Smooth muscle cell (in vitro differentiated cells): ENCODE measurements around the gene ASF1A. TPM values are rescaled to one million over a fixed set of nuclear protein-coding genes. Genes with fewer than 3 reads are reported as not detected.
A peak's percentile ranks its signal among the peaks of the same experiment; 100 is the strongest.

ENCODE experiments used
- DNase-seq: peaks from one replicate; lab custom pipeline; 2025; ENCODE audit not compliant: unreplicated experiment; lab: John Stamatoyannopoulos, UW
- H2AFZ ChIP-seq: fragments of 200-600 bp; sonication (generic); 2 replicates; pipeline ENCODE4 v1.6.0; 2016; ENCODE audit warnings: antibody characterized with exemption, low read depth, mild to moderate bottlenecking
- H3F3A ChIP-seq: fragments of 200-600 bp; sonication (generic); 2 replicates; pipeline ENCODE4 v1.6.0; 2017; ENCODE audit warnings: antibody characterized with exemption, low read depth
- H3K27ac ChIP-seq: fragments of 200-600 bp; sonication (generic); 2 replicates; pipeline ENCODE4 v1.5.1; 2016; ENCODE audit warnings: low read depth, mild to moderate bottlenecking
- H3K27me3 ChIP-seq: fragments of 200-600 bp; sonication (generic); 2 replicates; pipeline ENCODE4 v1.6.1; 2016; ENCODE audit warnings: low read depth, mild to moderate bottlenecking
- H3K36me3 ChIP-seq: fragments of 200-600 bp; sonication (generic); 2 replicates; pipeline ENCODE4 v1.5.1; 2016; ENCODE audit warnings: low read depth
- H3K4me1 ChIP-seq: fragments of 200-600 bp; sonication (generic); 2 replicates; pipeline ENCODE4 v1.5.1; 2016; ENCODE audit warnings: low read depth
- H3K4me2 ChIP-seq: fragments of 200-600 bp; sonication (generic); 2 replicates; pipeline ENCODE4 v1.6.0; 2016; ENCODE audit warnings: mild to moderate bottlenecking
- H3K4me3 ChIP-seq: fragments of 200-600 bp; sonication (generic); 2 replicates; pipeline ENCODE4 v1.5.1; 2016; ENCODE audit warnings: mild to moderate bottlenecking
- H3K79me2 ChIP-seq: fragments of 200-600 bp; sonication (generic); 2 replicates; pipeline ENCODE4 v1.6.0; 2016; ENCODE audit warnings: low read depth, mild to moderate bottlenecking
- H3K9ac ChIP-seq: fragments of 200-600 bp; sonication (generic); 2 replicates; pipeline ENCODE4 v1.6.0; 2016; ENCODE audit warnings: low read depth
- H3K9me3 ChIP-seq: fragments of 200-600 bp; sonication (generic); replicated peaks from 2 replicates; pipeline ENCODE4 v1.5.1; 2016; ENCODE audit warnings: low read depth
- H4K20me1 ChIP-seq: fragments of 200-600 bp; sonication (generic); 2 replicates; pipeline ENCODE4 v1.6.0; 2016; ENCODE audit warnings: low read depth
- CTCF ChIP-seq: fragments of 200-600 bp; sonication (generic); IDR thresholded peaks from 2 replicates; pipeline ENCODE4 v1.5.1; 2017; ENCODE audit warnings: borderline replicate concordance, mild to moderate bottlenecking, antibody characterized with exemption; ENCODE audit not compliant: insufficient read depth, poor library complexity, severe bottlenecking
- WGBS: methylation state at CpG from one replicate; pipeline ENCODE4 v1.1.7; 2016; ENCODE audit warnings: low lambda C conversion rate; 5-methylcytosine and 5-hydroxymethylcytosine counted together
- polyA plus RNA-seq: library from polyadenylated mRNA; unstranded; fragments of >200 nt; fragmentation: Nextera tagmentation; extraction: Ambion mirVana; gene quantifications from 2 replicates; pipeline ENCODE4 v1.2.1, GENCODE V29; 2016
- total RNA-seq: library from RNA; depleted of rRNA; stranded (reverse); fragments of >200 nt; gene quantifications from 2 replicates; pipeline ENCODE4 v1.2.3, GENCODE V29; 2014

Gene ASF1A
- total and polyA plus RNA-seq, 2 experiments from 2014 or later = 33.4 to 38.8 TPM

- DNase-seq = no peak
- WGBS = 98% methylated on average over 4 of the region's 4 CpGs
Observed at GRCh38 chr6:118905851-118906250, 11.9 kb downstream of the ASF1A start.

GRCh38 chr6:118908441-118908840 lies 14.5 kb downstream of the ASF1A start:
- H3K27me3 ChIP-seq = no peaks in the 10 kb centered on the region
- H3K27ac ChIP-seq = no peak overlapping the region
- WGBS = 88% methylated on average over 1 of the region's 1 CpG
- peaks cover 11% of the 10 kb centered on the region for H3F3A ChIP-seq
- H4K20me1 ChIP-seq = peaks cover 15% of the 10 kb centered on the region
- no peak overlapping the region for H3K4me3 ChIP-seq
- DNase-seq = no peak
- no peak overlapping the region for H2AFZ ChIP-seq
- H3K36me3 ChIP-seq = peaks cover 33% of the 10 kb centered on the region
- peak overlapping the region; percentile 57 for H3K4me2 ChIP-seq
- no peak overlapping the region for H3K9ac ChIP-seq
- no peaks in the 10 kb centered on the region for H3K4me1 ChIP-seq
- H3K79me2 ChIP-seq = peaks cover 33% of the 10 kb centered on the region
- no peaks in the 10 kb centered on the region for H3K9me3 ChIP-seq
- no peak for TF ChIP-seq CTCF

More at GRCh38 chr6:118905851-118906250, 11.9 kb downstream of the ASF1A start:
- Histone ChIP-seq H2AFZ (no peak overlapping the region), H3K79me2 (peaks cover 44% of the 10 kb centered on the region), H3K4me3 (no peak overlapping the region), H3K4me2 (no peak overlapping the region), H3K36me3 (peaks cover 29% of the 10 kb centered on the region), H3K27ac (no peak overlapping the region), H3K9ac (no peak overlapping the region), H3F3A (no peaks in the 10 kb centered on the region), H4K20me1 (peaks cover 21% of the 10 kb centered on the region), H3K9me3 (no peaks in the 10 kb centered on the region), H3K27me3 (no peaks in the 10 kb centered on the region), H3K4me1 (peaks cover 15% of the 10 kb centered on the region)
- no peak for TF ChIP-seq CTCF

GRCh38 chr6:118912646-118913045 lies 18.7 kb downstream of the ASF1A start:
- no peak for DNase-seq
- Histone ChIP-seq H3K79me2 (peaks cover 3% of the 10 kb centered on the region), H4K20me1 (peaks cover 15% of the 10 kb centered on the region), H3K4me1 (no peaks in the 10 kb centered on the region), H2AFZ (no peak overlapping the region), H3K4me3 (no peak overlapping the region), H3K36me3 (peaks cover 26% of the 10 kb centered on the region), H3K4me2 (no peak overlapping the region), H3K9ac (no peak overlapping the region), H3K9me3 (no peaks in the 10 kb centered on the region), H3F3A (peaks cover 11% of the 10 kb centered on the region), H3K27ac (no peak overlapping the region), H3K27me3 (no peaks in the 10 kb centered on the region)
- TF ChIP-seq CTCF = no peak
- 74% methylated on average over 5 of the region's 5 CpGs for WGBS

GRCh38 chr6:118913161-118913560 lies 19.2 kb downstream of the ASF1A start:
- Histone ChIP-seq H2AFZ (no peak overlapping the region), H3K9me3 (no peaks in the 10 kb centered on the region), H3K9ac (no peak overlapping the region), H3K36me3 (peaks cover 20% of the 10 kb centered on the region), H3F3A (peaks cover 11% of the 10 kb centered on the region), H3K4me3 (no peak overlapping the region), H3K4me2 (no peak overlapping the region), H3K27me3 (no peaks in the 10 kb centered on the region), H3K27ac (no peak overlapping the region), H3K4me1 (no peaks in the 10 kb centered on the region), H4K20me1 (peaks cover 10% of the 10 kb centered on the region), H3K79me2 (no peaks in the 10 kb centered on the region)
- DNase-seq = no peak
- 88% methylated on average over 2 of the region's 2 CpGs for WGBS
- TF ChIP-seq CTCF = no peak
